ENCODE data around the gene ARHGEF28.

ARHGEF28 gene

DNA sequence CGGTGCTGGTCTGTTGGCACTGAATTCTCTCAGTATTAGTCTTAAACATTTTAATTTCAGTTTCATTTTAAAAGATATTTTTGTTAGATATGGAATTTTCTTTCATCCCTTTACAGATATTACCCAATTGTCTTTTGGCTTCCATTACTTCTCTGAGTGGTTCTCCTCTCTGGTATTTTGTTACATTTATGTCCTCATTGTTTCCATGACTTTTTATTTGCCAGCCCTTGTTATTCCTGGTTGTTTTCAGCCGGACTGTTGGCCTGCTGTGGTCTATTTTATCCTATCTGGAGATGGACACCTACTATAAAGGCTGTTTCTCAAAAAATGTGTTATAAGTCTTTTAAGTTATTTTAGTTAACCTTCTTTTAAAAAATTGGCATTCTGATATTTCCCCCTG lies 117.2 kb downstream of the ARHGEF28 start:
- no peak for DNase-seq

DNA sequence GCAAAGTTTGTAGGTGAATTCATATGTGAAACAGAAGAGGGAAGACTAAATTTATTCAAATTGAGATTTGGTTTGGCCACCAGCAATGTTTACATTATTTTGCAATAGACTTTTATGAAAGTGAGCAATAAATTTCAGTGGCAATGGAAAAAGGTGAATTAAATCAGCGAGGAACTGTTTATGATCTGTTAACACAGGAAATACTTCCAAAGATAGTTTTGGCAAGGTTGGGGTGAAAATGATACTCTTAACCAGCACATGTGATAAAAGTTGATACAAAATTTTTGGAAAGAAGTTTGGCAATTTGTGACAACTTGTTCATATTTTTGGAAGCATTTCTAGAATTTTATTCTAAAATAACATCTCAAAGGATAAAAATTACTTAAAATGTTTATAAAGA lies 119.8 kb downstream of the ARHGEF28 start:
- no peak for DNase-seq

DNA sequence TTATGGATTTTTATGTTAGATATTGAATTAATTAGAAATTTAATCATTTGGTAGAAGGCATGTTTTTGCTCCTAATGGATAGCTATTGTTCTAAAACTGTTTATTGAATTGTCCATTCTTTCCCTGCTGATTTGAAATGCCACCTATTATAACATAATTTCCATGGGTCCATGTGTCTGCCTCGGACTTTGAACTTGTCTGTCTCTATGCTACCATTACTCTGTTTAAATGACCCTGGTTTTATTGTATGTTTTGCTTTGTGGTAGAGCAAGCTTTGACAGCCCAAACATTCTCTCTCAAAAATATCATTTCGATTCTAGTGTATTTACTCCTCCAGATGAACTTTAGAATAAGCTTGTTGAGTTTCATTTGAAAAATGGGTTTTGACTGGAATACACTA lies 120.6 kb downstream of the ARHGEF28 start:
- DNase-seq = no peak

DNA sequence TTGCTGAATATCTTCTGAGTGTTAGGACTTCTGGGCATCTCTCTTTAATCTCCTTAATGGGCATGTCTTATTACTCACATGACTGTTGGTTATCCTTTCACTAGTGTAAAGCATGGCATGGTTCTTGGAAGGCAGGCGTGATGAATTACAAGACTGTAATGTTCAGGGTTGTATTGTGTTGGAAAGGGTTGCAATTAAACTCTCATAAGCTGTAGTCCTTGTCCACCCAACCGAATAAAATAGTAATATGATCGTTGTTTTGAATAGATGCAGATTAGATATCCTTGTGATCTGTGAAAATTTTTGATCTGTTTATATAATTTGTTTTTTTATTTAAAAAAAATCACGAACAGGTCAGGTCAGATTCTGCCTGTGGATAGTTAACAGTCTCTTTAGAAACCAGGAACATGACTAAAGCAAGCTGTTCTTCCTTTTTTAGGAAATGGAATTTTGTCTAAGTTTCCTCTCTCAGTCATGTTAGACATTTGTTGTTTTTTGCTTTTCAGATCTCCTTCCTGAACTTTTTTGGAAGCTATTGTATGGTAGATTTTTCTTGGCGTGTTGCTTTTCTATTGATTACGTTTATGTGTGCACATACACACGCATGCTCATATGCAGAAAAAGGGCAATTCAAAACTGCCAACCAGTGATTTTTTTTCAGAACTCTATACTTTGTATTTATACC lies 121.8 kb downstream of the ARHGEF28 start:
- no peak for DNase-seq

DNA sequence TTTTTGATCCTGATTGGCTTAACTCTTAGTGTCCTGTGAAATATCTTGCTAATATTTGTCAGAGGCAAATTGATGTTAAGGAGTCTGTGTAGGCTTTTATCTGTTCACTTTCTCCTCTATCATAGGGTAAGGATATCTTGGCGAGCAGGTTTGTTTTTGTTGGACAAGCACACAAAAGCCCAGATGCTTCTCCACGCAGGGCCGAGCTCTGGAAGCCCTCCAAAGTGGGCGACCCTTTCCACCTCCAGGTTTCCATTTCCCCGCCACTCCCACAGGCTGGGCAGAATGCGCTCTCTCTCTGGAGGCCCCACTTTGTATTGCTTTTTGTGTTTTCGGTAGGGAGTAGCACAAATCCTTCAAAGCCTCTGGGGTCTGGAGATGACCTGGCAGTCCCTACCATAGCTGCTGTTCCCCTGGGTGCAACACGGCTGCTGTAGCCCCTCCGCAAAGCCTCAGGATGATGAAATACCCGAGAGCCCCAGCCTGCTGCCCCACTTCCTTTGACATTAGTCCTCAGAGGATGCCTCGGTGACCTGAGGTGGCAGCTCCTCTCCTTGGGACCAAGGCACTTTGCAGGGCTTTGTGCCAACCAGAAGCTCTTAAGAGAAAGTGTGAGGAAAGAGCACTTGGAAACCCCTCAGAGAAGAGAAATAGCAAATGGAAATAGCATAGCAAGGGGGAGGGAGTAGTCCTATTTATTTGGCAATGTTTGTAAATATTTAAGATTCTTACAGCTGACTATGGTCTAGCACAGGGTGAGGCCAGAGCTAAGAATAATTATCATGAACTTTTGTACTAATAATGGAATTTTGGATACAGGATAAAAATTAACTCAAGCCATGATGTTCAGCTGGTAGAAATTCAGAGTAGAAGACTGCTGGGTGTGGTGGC lies 122.8 kb downstream of the ARHGEF28 start:
- no peak for DNase-seq

DNA sequence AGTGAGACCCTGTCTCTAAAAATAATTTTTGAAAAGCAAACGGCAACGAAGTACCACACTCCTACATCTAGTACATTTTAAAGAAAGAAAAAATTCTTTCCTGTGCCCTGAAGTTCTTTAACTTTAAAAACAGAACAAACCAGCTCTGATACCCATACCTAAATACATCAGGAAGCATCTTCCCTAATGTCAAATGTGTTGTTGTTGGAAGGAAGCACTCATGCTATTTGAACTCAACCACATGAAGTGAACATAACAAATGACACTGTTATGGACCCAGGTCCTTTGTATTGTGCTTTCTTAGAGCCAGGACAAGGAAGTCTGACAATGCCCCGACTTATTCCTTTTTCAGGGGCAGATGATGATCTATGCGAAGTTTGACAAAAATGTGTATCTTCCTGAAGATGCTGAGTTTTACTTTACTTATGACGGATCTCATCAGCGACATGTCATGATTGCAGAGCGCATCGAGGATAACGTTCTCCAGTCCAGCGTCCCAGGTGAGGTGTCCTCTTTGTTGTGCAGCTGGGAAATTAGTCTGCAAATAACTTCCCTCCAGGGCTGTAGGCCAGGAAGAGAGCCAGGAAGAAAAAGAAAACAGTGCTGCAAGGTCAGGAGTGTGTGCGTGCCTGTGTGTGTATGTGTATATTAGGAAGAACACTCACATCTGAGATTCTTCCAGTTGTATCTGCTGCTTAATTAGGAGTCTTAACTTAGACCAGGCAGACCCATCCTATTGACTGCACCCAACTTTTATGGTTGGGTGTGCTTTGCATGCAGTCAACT lies 123.7 kb downstream of the ARHGEF28 start:
- DNase-seq = no peak

DNA sequence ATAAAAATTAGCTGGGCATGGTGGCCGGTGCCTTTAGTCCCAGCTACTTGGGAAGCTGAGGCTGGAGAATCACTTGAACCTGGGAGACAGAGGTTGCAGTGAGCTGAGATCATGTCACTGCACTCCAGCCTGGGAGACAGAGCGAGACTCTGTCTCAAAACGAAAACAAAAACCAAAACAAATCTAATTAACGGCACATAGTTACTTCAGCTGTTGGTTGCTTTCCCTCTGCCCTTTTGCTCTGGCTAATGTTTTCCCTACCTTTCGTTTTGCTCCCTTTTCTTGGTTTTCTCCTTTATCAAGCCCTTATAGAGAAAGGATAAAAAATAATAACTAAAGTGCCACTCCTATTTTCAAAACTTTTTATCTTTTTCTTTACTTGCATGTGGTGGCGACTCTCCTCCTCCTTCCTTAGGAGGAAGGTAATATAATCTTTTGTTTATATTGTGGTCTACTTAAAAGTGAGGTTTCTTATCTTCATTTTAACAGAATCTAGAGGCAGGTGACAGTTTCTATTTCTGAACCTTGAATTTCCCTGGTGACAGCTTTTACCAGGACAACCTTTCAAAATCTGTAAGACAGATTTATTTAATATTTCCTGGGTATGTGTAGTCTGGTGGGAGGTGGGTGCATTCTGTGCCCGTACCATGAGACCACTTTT lies 125.4 kb downstream of the ARHGEF28 start:
- DNase-seq = no peak

DNA sequence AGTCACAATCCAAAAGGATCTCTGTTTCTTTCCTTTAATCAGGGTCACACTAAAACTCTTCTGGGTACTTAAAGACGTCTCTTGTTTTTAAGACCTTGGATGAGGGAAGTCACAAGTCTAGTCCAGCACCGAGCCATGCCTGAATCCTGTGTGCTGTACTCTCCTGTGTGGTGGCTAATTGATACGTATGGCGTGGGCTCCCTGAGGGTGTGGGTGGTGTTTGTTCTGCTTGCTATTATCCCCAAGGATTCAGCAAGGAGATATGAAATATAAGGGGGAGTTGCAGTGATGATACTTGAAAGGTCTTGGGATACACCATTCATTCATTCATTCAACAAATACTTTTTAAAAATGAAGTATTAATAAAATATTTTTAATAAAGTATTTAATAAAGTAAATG lies 128.3 kb downstream of the ARHGEF28 start:
- DNase-seq = no peak

DNA sequence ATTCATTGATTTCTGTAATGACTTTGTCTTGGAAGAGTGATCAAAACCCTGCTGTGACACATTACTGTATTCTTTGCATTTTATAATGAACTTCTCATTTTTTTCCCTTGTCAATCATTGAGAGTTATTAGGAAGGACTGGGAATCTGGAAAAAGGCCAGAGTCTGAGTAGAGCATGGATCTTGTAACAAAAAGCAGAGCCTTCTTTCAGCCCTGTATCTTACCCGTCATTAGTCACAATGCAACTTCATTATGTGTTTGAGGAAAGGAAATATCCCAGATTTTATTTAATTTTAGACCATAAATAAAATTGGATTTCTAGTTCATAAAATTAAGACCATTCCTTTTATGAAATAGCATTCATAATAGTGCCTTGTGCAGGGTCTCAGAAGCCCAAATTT lies 131.4 kb downstream of the ARHGEF28 start:
- DNase-seq = no peak

DNA sequence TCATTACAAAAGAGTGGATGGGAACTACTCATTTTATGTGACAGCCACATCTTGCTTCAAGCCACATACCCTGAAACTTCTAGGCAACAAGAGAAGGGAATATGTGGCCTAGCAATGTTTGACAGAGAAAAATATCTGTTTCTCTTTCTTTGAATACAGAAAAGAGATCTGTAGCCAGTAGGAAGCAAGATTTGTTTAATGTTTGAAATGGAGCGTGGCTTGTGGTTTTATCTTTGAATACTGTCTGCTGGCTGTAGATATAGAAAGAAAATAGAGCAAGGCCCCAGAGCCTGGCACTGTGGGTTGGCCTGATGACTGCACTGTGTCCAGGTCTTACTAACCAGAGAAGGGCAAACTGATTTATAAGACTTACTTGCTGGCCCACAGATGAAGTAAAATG lies 133.8 kb downstream of the ARHGEF28 start:
- DNase-seq = no peak

DNA sequence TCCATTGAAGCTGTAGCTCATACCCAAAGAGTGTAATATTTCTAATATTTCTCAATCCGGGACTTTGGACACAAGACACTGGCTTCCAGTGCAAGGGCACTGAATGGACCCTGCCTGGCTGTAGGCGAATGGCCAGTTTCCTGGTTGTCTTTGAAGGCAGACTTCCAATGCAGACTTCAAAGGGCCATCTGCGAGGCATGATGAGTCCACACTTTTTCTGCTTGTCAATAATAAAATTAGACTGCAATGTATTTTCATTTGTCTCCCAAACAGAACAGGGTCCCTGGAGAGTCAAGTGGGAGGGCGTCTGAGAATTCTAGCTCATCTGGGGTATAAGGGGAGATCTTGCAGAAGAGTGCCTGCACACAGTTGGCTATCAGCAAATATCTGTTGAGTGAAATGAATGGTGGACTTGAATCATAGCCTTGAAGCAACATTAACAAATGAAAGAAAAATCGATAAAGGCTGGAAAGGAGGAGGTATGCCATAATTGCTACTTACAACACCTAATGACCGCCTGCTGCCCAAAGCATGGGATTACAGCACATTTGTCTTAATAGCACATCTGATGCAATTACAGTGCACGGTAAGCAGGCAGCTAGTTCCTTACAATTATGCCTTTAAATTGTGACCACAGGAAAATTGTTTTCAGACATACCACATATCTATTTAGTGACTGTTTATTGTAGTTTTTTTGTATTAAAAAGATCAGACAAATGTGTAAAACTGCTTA lies 137.5 kb downstream of the ARHGEF28 start:
- no peak for DNase-seq

DNA sequence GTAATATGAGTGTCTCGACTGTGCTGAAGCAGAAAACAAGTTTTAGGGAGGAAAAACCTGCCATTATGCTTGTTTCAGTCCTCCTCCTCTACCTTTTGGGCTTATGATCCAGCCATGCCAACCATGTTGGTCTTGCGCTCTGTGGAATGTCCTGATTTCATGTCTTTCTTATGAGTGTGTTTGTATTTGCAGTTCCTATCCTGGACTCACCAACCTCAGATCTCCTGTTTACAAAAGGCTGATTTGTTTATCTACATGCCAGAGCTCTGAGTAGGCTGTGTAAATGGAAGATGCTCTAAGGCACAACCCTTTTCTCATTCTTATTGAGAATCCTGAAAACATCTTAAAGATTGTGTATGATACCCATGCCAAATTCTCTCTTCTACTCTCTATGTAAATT lies 138.6 kb downstream of the ARHGEF28 start:
- DNase-seq = no peak

DNA sequence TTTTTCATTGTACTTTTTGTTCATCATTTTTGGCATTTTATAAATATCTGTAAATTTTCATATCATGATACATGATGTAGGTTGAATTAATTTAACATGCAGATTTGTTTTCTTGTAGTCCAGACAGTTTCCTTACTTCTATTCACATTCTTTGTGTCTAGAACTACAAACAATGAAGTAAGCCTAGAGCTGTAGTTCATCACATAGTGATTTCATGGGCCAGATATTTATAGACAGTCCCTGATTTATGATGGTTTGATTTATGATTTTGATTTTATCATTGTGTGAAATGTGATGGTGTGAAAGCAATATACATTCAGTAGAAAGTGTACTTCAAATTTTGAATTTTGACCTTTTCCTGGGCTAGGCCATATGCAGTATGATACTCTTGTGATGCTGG lies 139.0 kb downstream of the ARHGEF28 start:
- DNase-seq = no peak

DNA sequence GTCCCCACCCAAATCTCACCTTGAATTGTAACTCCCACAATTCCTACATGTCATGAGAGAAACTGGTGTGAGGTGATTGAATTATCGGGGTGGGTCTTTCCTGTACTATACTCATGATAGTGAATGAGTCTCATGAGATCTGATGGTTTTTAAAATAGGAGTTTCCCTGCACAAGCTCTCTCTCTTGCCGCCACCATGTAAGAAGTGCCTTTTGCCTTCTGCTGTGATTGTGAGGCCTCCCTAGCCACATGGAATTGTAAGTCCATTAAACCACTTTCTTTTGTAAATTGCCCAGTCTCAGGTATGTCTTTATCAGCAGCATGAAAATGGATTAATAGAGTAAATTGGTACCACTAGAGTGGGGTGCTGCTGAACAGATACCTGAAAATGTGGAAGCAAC lies 140.9 kb downstream of the ARHGEF28 start:
- DNase-seq = no peak

DNA sequence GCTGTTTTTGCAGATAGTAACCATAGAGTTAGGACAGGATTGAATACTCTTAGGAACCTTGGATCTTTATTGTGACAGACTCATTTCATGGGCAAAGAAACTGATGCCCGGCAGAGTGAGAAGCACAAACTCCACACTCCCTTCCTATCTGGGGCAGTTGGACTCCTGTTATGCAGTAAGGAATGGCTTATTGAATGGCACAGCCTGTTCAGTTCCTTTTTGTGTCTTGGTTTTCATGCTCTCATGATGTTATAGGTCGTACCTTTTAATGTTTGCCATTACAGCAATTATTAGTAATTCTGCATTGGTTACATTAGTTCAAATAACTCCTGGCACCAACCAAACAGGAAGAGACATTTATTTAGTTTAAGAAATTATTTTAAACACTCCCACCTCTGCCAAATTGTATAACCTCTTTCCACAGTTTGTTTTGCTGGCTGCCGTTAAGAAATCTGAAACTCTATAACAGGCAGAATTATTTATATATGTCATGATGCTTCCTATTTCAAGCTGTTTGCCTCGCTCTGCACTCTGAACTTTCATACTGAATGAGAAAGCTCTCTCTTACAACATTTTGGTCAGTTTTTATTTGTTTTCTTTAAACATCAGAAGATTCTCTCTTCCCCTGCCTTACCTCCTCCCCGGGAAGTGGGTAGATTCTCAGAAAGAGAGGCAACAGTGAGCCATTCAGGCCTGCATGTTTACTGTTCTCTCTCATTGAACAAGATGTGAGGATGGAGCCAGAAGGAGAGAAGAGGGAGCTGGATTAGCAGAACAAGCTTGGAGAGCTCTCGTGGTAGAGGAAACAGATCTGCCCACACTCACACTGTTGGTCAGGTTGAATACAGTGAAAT lies 144.4 kb downstream of the ARHGEF28 start:
- DNase-seq = no peak

DNA sequence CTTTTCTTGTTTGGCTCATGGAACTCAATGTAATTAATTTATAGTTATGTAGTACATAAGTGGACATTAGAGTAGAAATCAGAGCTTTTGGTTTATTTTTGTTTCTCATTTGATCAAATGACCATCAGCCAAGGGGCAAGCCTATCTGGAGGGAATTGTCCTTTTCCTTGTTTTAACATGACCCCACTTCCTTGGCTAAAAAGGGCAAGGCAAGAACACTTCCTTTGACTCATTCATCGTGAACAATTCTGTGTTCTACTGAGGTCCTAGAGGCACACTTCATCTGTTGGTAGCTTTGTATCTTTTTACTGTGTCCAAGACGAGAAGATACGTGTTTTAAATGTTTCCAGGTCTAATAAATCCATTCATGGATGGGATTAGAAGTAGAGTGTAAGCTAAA lies 148.9 kb downstream of the ARHGEF28 start:
- DNase-seq = no peak

DNA sequence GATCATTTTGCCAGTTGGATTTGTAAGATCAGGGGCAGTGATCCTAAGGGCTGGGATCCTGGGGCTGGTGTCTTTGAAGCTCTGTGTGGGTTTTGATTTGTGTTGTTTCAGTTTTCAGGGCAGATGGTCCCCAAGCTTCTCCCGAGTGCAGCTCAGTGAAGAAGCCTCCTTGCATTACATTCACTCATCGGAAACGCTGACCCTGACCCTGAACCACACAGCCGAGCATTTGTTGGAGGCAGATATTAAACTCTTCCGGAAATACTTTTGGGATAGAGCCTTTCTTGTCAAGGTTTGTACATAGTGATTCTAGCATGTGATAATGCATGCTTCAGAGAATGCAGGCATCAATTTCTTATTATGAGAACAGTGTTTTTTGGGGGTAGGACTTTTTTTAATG lies 150.4 kb downstream of the ARHGEF28 start:
- no peak for DNase-seq

DNA sequence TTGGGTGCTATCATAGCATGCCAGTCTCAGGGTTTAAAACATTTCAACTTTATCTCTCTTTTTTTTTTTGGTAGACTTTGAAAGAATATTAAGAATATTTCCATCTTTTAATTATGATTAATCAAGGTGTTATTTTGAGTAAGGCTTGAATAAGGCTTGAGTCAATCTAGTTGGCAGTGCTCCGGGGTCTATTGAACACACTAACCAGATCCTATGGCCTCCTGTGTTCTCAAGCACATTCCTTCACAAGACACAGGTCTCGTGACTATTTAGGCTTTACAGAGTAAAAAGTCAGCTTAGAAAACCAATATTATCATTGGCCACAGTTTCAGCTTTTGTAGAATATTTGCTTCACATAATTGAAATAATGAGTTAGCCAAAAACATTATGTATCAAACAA lies 151.2 kb downstream of the ARHGEF28 start:
- no peak for DNase-seq

DNA sequence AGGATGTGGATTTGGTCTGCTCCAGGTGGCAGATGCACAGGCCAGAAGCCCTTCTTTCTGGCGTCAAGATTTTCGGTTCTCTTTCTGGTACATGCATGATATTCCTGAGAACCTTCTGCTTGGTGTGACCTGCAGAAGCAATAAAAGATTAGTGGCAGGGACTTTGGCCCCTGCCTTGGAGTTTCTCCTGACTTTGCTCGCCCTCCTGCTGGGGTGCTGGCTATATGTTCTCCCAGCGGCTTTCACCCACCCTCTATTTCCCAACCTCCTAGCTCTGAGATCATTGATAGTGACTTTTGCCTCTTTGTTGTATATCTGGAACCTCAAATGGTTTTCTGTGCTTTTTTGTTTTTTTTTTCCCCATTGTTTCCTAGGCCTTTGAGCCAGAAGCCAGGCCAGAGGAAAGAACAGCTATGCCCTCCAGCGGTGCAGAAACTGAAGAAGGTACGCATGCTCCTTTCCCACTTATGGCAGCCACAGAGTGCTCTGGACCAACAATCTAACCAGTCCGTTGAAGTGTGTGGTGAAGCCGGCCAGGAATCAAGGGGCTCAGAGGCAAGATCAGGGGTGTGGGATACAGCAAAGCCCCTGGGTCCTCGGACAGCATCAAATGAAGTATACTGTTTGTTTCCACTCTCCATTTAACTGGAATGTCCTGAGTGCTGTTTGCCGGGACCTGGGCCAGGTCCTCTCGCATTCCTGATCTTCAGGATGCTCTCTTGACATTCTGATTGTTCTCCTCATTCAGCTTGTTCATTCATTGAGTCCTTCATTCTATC lies 154.5 kb downstream of the ARHGEF28 start:
- DNase-seq = no peak

DNA sequence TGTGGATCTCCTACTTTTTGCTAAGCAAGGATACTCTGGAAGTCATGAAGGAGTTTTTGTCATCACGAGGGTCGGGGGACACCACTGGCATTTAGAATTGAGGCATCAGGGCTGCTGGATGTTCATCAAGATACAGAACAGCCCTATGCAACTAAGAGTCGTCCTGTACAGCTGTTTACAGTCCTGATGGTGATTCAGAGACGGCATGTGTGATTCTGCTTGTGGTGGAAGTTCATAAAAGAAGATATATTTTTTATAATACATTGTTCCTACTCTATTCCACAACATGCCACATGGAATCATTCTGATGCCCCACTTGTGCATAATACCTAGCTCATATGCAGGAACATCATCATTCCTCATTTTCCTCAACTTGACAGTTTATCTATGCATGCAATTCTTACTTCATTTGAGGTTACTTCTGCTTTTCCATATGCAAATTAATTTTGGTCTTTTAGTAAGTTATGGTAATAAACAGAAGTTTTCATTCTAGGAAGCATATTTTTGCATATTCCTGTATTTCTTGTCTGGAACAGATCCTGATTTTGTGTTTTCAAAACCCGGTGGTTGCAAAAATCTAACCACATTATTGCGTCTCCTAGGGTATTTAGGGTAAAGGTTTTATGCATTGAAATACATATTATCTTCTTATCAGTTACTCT lies 155.2 kb downstream of the ARHGEF28 start:
- no peak for DNase-seq

Measured in CD4-positive, alpha-beta T cell treated with Interleukin-4 for 1 hour (primary cell).